Left renal cortex interstitium (tissue), 4 donors: Measurements from ENCODE around the gene NFE2. TPM values are rescaled to one million over a fixed set of nuclear protein-coding genes. Genes with fewer than 3 reads are reported as not detected.
"Not testable (repeated sequence)": the region's sequence is repeated elsewhere in the genome, so short reads cannot be mapped to it uniquely, and the experiment has no call there.

Experiments used
- DNase-seq, 4 donors: peaks; one replicate each; pipeline ENCODE4 v3.0.0-alpha.2; 2013; ENCODE audit warnings: low read depth in 4 of 4, low spot score in 2 of 4, missing footprints in 1 of 4
- polyA plus RNA-seq, 4 donors: library from polyadenylated mRNA; unstranded; fragments of 120-200 nt; gene quantifications; one replicate each; pipeline ENCODE4 v1.2.1, GENCODE V29; 2013; ENCODE audit not compliant: insufficient read length in 4 of 4

Gene NFE2
- polyA plus RNA-seq, 4 donors: 2.2 to 4.5 (median 2.7) TPM

DNA sequence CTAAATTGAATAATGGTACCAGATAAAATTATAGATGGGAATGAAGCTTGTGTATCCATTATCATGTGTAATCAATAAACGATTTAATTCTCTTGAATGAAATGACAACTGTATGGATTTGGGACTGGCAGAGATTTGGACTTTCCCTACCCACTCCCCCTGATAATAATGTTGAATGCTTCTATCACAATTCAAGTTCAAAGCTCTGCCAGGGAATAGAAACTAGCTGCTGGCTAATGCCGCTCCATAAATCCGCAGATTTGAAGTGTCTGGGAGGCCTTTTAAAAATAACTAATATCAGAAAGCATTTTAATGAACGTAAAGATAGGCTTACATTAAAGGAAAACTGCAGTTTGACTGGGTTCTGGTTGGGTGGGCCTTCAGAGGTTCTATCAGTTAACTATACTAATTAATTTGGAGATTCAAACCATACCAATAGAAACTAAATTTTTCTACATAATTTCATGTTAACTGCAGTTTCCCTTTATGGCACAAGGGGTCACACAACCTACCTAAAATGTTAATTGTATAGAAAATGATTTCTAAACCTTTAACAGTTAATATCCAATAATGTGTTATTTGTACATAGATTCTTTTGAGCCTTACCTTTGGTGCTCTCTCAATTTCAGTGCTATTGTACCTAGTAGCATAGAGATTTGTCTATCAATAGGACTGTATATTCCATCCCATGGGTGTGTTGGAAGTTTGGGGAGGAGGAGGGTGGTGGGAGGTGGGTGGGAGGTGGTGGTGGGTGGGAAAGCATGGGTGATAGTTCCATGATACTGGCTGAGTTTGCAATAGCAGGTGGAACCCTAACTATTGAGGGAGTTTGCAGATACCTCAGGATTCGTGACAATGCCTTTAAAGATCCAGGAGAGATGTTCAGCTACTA lies 15.4 kb downstream of the NFE2 start:
- no peak for DNase-seq

DNA sequence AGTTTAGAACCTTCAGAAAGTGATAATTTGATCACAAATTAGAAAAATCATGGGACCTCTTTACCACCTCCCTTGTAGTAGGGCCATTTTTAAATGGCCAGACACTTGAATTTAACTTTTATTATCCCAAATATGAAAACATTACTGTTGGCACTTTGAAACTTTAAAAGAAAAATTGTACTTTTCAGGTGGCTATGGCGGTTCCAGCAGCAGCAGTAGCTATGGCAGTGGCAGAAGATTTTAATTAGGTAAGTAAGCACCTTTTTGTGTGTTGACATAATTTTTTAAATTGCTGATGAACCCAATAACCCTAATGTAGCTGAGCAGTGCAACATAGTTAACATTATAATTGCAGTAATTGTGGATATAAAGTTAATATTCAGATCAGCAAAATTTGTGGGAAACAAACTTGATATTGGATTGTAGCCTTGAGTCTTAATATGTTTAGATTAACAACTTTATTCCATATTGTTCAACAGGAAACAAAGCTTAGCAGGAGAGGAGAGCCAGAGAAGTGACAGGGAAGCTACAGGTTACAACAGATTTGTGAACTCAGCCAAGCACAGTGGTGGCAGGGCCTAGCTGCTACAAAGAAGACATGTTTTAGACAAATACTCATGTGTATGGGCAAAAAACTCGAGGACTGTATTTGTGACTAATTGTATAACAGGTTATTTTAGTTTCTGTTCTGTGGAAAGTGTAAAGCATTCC lies 16.6 kb downstream of the NFE2 start:
- not testable (repeated sequence) for DNase-seq

GRCh38 chr12:54282949-54283593 lies 17.7 kb downstream of the NFE2 start:
- DNase-seq: no peak

- DNase-seq: not testable (repeated sequence)
Observed at GRCh38 chr12:54281694-54282093, 19.1 kb downstream of the NFE2 start.

DNA sequence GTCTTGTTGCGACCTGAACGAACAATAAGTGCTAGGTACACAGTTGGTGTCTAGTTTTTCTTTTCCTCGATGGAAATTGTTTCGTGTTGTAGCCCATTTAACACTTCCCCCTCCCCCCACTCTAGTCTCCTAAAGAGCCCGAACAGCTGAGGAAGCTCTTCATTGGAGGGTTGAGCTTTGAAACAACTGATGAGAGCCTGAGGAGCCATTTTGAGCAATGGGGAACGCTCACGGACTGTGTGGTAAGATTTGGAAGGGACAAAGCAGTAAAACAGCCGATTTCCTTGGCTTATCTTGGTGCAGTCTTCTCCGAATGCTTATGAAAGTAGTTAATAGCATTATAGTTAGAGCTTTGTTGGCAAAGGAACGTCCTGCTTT lies 19.6 kb downstream of the NFE2 start:
- not testable (repeated sequence) for DNase-seq

- peak; percentile 85 to 99 (median 98) for DNase-seq
Observed at GRCh38 chr12:54280468-54281260, 20.2 kb downstream of the NFE2 start, which contains the start of gene HNRNPA1. Gene HNRNPA1, plus strand, starts transcription at chr12:54280726. Its CDS starts 82 bp downstream, at chr12:54280808.

DNA sequence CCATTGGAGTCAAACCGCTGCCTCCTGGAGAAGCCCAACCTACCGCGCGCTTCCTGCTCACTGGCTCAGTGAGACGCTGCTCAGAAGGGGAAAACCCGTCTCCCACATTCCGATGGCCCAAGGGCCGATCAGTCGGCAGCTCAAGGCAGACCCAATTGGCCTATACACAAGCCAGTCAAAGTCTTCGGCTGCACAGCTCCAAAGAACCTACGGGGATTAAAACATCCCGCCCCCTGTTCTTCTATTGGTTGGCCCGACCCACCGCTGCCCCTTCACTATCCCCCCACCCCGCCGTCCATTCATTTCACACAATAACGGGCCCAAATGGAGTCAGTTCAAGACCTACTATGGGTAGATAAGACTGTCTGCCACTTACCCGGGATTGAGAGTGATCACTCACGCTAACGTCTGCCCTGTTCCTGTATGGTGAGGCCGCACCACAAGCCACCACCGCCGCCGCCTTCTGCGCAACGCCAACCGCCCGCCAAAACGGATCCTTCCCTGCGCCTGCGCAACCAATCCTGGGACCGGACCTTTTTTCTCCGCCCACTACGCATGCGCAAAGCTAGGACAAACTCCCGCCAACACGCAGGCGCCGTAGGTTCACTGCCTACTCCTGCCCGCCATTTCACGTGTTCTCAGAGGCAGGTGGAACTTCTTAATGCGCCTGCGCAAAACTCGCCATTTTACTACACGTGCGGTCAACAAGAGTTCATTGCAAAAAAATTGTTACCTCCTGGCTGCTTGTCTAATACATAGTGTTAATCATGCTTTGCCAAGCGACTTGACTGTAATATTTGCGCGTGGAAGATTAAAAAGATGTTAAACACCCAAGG lies 21.0 kb downstream of the NFE2 start, which contains the start of gene CBX5:
TSS of gene CBX5 (minus strand) at position 491 of the 836 bp plus-strand sequence. CDS start 22,472 bp downstream, outside the sequence.
- peak; percentile 99 to 100 (median 100) for DNase-seq

- DNase-seq: no peak
Observed at GRCh38 chr12:54279227-54279631, 21.6 kb downstream of the NFE2 start.

GRCh38 chr12:54277823-54278276 lies 23.0 kb downstream of the NFE2 start:
- DNase-seq: no peak

DNA sequence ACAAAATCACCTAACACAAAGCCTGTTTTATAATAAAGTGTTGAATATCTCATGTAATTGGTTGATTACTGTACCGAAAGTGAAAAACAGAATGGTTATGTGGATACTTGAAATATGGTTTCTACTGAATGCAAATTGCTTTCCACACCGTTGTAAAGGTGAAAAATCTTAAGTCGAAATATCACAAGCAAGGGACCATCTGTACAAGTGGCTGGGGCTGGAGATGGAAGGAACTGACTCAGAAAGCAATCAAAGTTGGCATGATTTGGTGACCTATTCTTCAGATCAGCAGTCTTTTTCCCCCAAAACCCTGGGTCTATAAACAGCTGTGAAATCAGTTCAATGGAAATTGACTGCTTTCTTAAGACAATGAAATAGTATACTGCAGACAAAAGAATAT lies 24.4 kb downstream of the NFE2 start:
- no peak for DNase-seq

DNA sequence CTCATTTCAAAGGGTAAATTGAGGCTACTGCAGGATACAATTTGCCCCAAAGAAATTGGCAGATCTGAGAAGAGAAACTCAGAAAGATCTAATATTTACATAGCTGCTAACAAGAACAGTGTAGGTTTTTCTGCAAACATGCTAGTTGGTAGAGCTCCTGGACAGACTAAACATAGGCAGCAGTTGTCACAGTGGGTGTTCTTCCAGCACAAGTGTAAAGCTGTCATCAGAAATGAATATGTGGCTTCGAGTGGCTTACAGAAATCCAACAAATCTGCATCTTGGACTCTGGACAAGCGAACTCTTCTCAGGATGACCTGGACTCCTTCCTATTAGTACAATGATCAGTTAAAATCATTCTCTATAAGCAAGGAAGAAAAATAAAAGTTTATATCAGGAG lies 26.8 kb downstream of the NFE2 start:
- DNase-seq: no peak

DNA sequence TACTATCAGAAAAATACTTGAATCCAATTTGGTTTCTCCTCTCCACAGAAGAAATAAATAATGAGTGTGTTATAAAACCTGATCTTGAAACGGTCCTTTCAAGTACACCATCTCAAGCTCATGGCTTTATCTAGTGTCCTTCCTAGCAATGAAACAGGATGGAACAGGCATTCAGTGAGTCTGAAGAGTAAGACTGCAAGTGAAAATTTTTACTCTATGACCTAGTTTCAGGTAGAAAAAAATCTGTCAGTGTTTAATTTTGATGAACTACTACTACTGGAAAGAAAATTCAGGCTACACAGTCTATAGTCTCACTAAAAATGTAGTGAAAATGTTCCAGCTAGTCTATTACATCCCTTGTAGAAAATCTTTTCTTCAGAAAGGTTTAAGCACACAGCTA lies 28.6 kb downstream of the NFE2 start:
- no peak for DNase-seq

GRCh38 chr12:54270345-54270744 lies 30.5 kb downstream of the NFE2 start:
- no peak for DNase-seq

DNA sequence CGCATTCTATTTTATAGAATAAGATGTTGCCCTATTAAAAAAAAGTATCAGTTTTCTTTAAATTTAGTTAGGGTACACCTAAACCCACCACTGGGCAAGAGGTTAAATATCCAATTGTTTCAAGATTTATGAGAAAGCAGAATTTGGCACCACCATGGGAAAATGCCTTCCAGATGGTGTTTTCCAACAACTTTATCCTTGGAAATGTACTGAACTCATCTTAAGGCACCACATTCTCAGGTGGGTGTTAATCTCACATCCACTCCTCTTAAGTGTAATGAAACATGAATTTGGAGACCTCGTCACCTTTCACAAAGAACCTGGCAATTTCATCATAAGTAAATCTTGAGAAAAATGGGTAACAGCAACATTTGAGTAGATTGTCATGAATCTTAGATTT lies 34.0 kb downstream of the NFE2 start:
- DNase-seq: no peak

- no peak for DNase-seq
Observed at GRCh38 chr12:54265364-54265812, 35.4 kb downstream of the NFE2 start.

- no peak for DNase-seq
Observed at GRCh38 chr12:54262403-54262925, 38.4 kb downstream of the NFE2 start.

- no peak for DNase-seq
Observed at GRCh38 chr12:54261815-54262402, 38.9 kb downstream of the NFE2 start.

GRCh38 chr12:54259194-54260011 lies 41.4 kb downstream of the NFE2 start:
- peak; percentile 79 to 88 (median 86) for DNase-seq
